Subcutaneous abdominal adipose tissue (tissue), 5 donors: Measurements from ENCODE around the gene LAMP2.

Experiments used
- H3K27ac ChIP-seq: one replicate; pipeline ENCODE4 v1.7.0; 2013; ENCODE audit warnings: low read depth, mild to moderate bottlenecking, inconsistent platforms, low read length, moderate library complexity
- H3K27me3 ChIP-seq, 5 donors: one replicate each; pipeline ENCODE4 v1.7.0; 2013; ENCODE audit warnings: low read length in 5 of 5, inconsistent platforms in 1 of 5; ENCODE audit not compliant: control insufficient read depth in 5 of 5, insufficient read depth in 4 of 5
- H3K36me3 ChIP-seq, 5 donors: one replicate each; pipeline ENCODE4 v1.7.0; 2013; ENCODE audit warnings: low read length in 5 of 5; ENCODE audit not compliant: control insufficient read depth in 5 of 5, insufficient read depth in 5 of 5
- H3K4me1 ChIP-seq, 5 donors: one replicate each; pipeline ENCODE4 v1.7.0; 2013; ENCODE audit warnings: low read length in 5 of 5, mild to moderate bottlenecking in 3 of 5, moderate library complexity in 1 of 5; ENCODE audit not compliant: control insufficient read depth in 5 of 5, insufficient read depth in 5 of 5
- H3K4me3 ChIP-seq, 5 donors: one replicate each; pipeline ENCODE4 v1.7.0; 2013; ENCODE audit warnings: low read length in 5 of 5, low read depth in 1 of 5
- H3K9ac ChIP-seq, 5 donors: one replicate each; pipeline ENCODE4 v1.7.0; 2013; ENCODE audit warnings: low read length in 5 of 5, mild to moderate bottlenecking in 4 of 5, moderate library complexity in 3 of 5
- H3K9me3 ChIP-seq, 5 donors: one replicate each; pipeline ENCODE4 v1.7.0; 2013; ENCODE audit warnings: low read length in 5 of 5; ENCODE audit not compliant: control insufficient read depth in 5 of 5
- donor health status: healthy.
- donor health status: healthy.
- donor health status: healthy.
- donor health status: healthy.
- donor health status: healthy.

Gene LAMP2

GRCh38 chrX:120429776-120430540 lies 39.1 kb downstream of the LAMP2 start:
- H3K4me1 ChIP-seq, result peaks cover 0 to 3% (median 0%) of the 10 kb centered on the region in 5 donors
- no peak overlapping the region for H3K27ac ChIP-seq
- no peaks in the 10 kb centered on the region for H3K27me3 ChIP-seq
- H3K4me3 ChIP-seq, result no peak overlapping the region
- peaks cover 0 to 13% (median 0%) of the 10 kb centered on the region in 5 donors for H3K36me3 ChIP-seq
- no peak overlapping the region for H3K9ac ChIP-seq
- H3K9me3 ChIP-seq, result no peaks in the 10 kb centered on the region

DNA sequence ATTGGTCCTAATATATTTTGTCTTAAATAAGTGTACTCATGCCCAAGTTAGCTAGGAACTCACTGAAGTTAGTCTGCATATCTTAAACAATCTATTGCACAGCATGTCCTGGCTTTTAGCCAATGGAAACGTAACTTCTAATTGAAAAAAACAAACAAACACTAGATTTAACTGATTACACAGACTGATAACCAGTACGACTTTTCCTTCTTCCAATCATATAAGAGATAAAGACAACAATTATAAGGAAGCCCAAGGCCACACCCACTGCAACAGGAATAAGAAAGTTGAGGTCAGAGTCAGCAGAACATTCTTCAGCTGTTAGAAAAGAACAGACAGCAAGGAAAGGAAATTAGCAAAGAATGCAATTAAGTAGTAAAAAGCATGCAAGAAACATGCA lies 40.8 kb downstream of the LAMP2 start:
- no peak overlapping the region for H3K9ac ChIP-seq
- no peaks in the 10 kb centered on the region for H3K9me3 ChIP-seq
- H3K4me1 ChIP-seq, result peaks cover 0 to 3% (median 0%) of the 10 kb centered on the region in 5 donors
- H3K4me3 ChIP-seq, result no peak overlapping the region
- H3K27me3 ChIP-seq, result no peaks in the 10 kb centered on the region
- H3K36me3 ChIP-seq, result peaks cover 0 to 10% (median 0%) of the 10 kb centered on the region in 5 donors
- H3K27ac ChIP-seq, result no peak overlapping the region

DNA sequence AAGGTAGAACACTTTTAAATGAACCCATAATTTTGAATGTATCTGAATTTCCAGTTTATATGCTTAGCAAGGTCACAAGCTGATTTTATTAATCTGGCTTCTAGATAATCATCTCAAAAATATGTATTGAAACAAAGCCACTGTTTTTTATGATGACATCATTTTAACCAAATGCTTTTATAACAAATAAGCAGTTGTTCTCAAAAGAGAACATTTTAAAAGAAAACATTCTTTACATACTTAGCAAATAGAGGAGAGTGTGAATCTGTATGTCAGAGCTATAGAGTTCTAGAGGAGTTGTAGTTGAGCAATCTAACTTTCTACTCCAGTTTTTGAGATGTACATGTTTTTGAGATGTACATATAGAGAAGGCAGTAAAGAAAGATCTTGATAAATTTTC lies 42.5 kb downstream of the LAMP2 start:
- no peak overlapping the region for H3K27ac ChIP-seq
- H3K36me3 ChIP-seq, result no peaks in the 10 kb centered on the region
- peaks cover 0 to 3% (median 0%) of the 10 kb centered on the region in 5 donors for H3K4me1 ChIP-seq
- H3K9ac ChIP-seq, result no peak overlapping the region
- no peaks in the 10 kb centered on the region for H3K27me3 ChIP-seq
- H3K9me3 ChIP-seq, result no peaks in the 10 kb centered on the region
- no peak overlapping the region for H3K4me3 ChIP-seq

DNA sequence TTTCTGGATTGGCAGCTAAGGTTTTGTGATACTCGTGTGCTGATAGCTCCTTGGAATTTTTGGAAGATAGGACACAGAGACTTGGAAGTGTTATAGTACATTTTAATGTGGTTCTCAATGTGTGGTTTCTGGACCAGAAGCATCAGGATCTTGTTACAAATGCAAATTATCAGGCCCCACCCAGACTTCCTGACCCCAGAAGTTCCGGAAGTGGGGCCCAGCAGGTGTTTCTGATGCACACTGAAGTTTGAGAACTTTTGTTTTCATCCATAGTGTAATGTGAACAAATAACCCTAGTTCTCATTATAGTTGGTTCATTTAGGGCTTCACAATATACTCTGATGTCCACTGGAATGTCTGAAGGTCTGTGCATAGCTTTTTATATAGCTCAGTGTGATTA lies 49.6 kb downstream of the LAMP2 start:
- no peaks in the 10 kb centered on the region for H3K36me3 ChIP-seq
- no peaks in the 10 kb centered on the region for H3K4me1 ChIP-seq
- H3K9me3 ChIP-seq, result no peaks in the 10 kb centered on the region
- no peak overlapping the region for H3K4me3 ChIP-seq
- no peak overlapping the region for H3K27ac ChIP-seq
- H3K9ac ChIP-seq, result no peak overlapping the region
- peaks cover 0 to 8% (median 5%) of the 10 kb centered on the region in 5 donors for H3K27me3 ChIP-seq

GRCh38 chrX:120408168-120408567 lies 60.9 kb downstream of the LAMP2 start:
- H3K4me1 ChIP-seq, result no peaks in the 10 kb centered on the region
- H3K27me3 ChIP-seq, result peaks cover 0 to 4% (median 0%) of the 10 kb centered on the region in 5 donors
- H3K9me3 ChIP-seq, result no peaks in the 10 kb centered on the region
- no peak overlapping the region for H3K27ac ChIP-seq
- no peak overlapping the region for H3K4me3 ChIP-seq
- no peaks in the 10 kb centered on the region for H3K36me3 ChIP-seq
- H3K9ac ChIP-seq, result no peak overlapping the region

DNA sequence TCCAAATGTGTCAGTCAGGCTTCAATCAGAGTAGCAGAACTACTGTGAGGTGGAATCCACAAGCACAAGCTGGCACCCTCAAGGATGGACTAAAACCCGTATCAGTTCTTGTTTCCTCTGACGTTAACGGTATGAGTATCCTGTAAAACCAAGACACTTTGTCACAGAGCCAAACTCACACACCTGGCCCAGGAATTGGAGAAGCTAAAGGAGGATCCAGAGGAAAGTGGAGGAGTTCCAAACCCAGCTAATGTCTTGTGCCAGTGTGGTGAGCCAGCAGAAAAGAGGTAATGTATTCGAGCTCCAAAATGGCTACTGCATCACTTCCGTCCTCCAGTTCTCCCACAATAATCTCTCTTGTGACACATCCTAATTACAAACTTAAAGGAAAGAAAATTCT lies 62.5 kb downstream of the LAMP2 start:
- Histone ChIP-seq H3K27ac (no peak overlapping the region), H3K27me3 (peaks cover 0 to 4% (median 0%) of the 10 kb centered on the region in 5 donors), H3K4me1 (no peaks in the 10 kb centered on the region), H3K36me3 (no peaks in the 10 kb centered on the region), H3K4me3 (no peak overlapping the region), H3K9me3 (no peaks in the 10 kb centered on the region), H3K9ac (no peak overlapping the region)

DNA sequence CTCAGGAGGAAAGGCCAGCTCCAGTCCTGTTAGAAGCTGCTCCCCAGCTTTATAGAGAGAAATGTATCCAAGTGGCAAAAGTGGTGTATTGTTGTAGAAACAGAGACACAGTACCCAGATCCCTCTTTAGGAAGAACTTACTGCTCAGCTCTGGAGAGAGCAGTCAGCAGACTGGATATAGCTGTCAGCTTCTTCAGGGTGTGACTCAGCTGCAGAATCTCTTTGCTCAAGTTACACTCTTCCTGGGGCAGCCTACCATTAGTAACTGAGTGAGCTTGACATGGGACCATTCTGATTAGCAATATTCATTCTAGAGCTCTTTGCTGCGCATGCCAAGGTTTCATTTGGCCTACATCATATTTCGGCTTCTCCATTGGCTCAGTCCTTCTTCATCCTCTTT lies 66.7 kb downstream of the LAMP2 start:
- no peaks in the 10 kb centered on the region for H3K36me3 ChIP-seq
- H3K27me3 ChIP-seq, result peaks cover 0 to 4% (median 0%) of the 10 kb centered on the region in 5 donors
- peaks cover 0 to 2% (median 0%) of the 10 kb centered on the region in 5 donors for H3K9me3 ChIP-seq
- H3K4me3 ChIP-seq, result no peak overlapping the region
- H3K27ac ChIP-seq, result no peak overlapping the region
- H3K4me1 ChIP-seq, result no peaks in the 10 kb centered on the region
- H3K9ac ChIP-seq, result no peak overlapping the region

- no peak overlapping the region for H3K9ac ChIP-seq
- peaks cover 0 to 3% (median 0%) of the 10 kb centered on the region in 5 donors for H3K27me3 ChIP-seq
- H3K9me3 ChIP-seq, result peaks cover 0 to 2% (median 0%) of the 10 kb centered on the region in 5 donors
- H3K36me3 ChIP-seq, result no peaks in the 10 kb centered on the region
- no peak overlapping the region for H3K27ac ChIP-seq
- no peak overlapping the region for H3K4me3 ChIP-seq
- H3K4me1 ChIP-seq, result no peaks in the 10 kb centered on the region
These were observed 67.8 kb downstream of the LAMP2 start for GRCh38 chrX:120401301-120401700.

DNA sequence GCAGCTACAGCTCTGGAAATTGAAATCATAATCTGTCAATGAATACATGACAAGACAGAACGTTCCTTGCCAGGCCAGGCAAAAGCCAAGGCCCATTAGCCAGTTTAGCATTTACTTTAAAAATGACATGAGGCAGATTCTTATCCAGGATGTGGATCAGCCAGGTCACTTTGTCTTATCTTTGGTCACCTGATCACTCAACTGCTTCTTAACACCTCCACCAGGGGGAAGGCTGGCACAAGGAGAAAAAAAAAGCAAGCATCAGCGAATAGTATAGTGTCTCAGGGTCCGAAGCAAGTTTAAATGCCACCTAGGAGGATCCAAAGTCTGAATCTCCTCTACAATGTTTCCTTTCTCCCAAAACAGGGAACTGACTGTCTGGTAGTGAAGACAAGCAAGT lies 88.4 kb downstream of the LAMP2 start:
- peaks cover 0 to 10% (median 0%) of the 10 kb centered on the region in 5 donors for H3K27me3 ChIP-seq
- H3K4me1 ChIP-seq, result peaks cover 0 to 2% (median 0%) of the 10 kb centered on the region in 5 donors
- no peak overlapping the region for H3K9ac ChIP-seq
- no peaks in the 10 kb centered on the region for H3K9me3 ChIP-seq
- H3K36me3 ChIP-seq, result no peaks in the 10 kb centered on the region
- no peak overlapping the region for H3K4me3 ChIP-seq
- no peak overlapping the region for H3K27ac ChIP-seq

DNA sequence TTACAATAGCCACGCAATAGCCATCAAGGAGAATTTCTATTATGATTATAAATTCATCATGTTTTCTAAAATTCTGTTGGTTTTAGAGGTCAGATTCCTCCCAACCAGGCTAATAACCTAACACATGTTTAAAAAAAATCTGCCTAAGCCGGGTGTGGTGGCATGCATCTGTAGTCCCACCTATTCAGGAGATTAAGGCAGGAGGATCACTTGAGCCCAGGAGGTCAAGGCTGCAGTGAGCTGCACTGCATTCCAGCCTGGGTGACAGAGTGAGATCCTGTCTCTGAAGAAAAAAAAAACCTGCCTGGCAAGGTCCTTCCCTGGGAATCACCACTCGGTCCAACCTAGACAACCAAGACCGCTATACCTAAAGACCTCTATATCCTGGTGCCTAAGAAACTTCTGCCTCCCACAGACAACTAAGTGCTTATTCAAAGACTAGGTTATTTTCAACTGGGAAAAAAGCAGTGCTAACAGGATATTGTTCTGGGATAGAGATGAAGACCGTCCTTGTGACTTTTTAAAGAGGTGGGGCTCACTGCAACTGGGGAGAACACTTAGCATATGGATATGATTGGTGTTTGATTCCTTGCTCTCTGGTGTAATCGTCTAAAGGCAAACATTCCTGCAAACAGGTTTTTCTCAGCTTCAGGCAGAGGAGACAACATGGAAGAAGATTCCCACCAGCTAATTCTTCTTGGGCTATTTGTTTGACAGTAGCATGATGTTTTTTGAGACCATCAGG lies 89.0 kb downstream of the LAMP2 start:
- no peak overlapping the region for H3K9ac ChIP-seq
- peaks cover 0 to 10% (median 0%) of the 10 kb centered on the region in 5 donors for H3K27me3 ChIP-seq
- no peaks in the 10 kb centered on the region for H3K9me3 ChIP-seq
- H3K4me3 ChIP-seq, result no peak overlapping the region
- no peaks in the 10 kb centered on the region for H3K36me3 ChIP-seq
- peaks cover 0 to 2% (median 0%) of the 10 kb centered on the region in 5 donors for H3K4me1 ChIP-seq
- H3K27ac ChIP-seq, result no peak overlapping the region
